GM10266 (cell line): ENCODE results near the gene CRABP2.

Experiments used
- DNase-seq: peaks from one replicate; pipeline ENCODE4 v3.0.0; 2012; ENCODE audit errors: extremely low spot score
- CTCF ChIP-seq: IDR thresholded peaks from 2 replicates; pipeline ENCODE4 v1.5.1; 2012; ENCODE audit warnings: mild to moderate bottlenecking, low read depth; ENCODE audit not compliant: control insufficient read depth, insufficient read depth; ENCODE audit errors: missing control alignments

CRABP2 gene

GRCh38 chr1:156705321-156705917 lies at the start of gene CRABP2:
Gene CRABP2, minus strand, starts transcription at chr1:156705583. Its CDS starts 137 bp downstream, at chr1:156705446.
- no peak for DNase-seq
- no peak for TF ChIP-seq CTCF

- no peak for TF ChIP-seq CTCF
- no peak for DNase-seq
Observed at GRCh38 chr1:156754219-156754618, 48.8 kb upstream of the CRABP2 start.

- no peak for DNase-seq
- TF ChIP-seq CTCF = no peak
Observed at GRCh38 chr1:156752843-156753482, 47.6 kb upstream of the CRABP2 start.

GRCh38 chr1:156751757-156752481 lies 46.5 kb upstream of the CRABP2 start:
- TF ChIP-seq CTCF = no peak
- DNase-seq = peak; percentile 97

- DNase-seq = no peak
- TF ChIP-seq CTCF = no peak
Observed at GRCh38 chr1:156751451-156751756, 46.0 kb upstream of the CRABP2 start, which contains the start of gene HDGF. Gene HDGF, minus strand, starts transcription at chr1:156751675. Its CDS starts 246 bp downstream, at chr1:156751429.

- no peak for TF ChIP-seq CTCF
- DNase-seq = peak; percentile 40
Observed at GRCh38 chr1:156750711-156751450, 45.5 kb upstream of the CRABP2 start.

- peak; percentile 34 for DNase-seq
- no peak for TF ChIP-seq CTCF
Observed at GRCh38 chr1:156750191-156750672, 44.8 kb upstream of the CRABP2 start.
